ENCODE measurements around the gene PTPRO. TPM values are rescaled to one million over a fixed set of nuclear protein-coding genes. Genes with fewer than 3 reads are reported as not detected.

Gene PTPRO
- polyA plus RNA-seq (0.10 to 0.17 TPM (median 0.14 TPM) in 3 replicates), polyA minus RNA-seq (0.10 to 0.35 TPM in 2 of 3 replicates, not detected in the other)
- not detected for polyA plus RNA-seq (2011; ENCODE audit: low read depth)
- 0.04 and 0.15 TPM in 2 replicates for polyA plus RNA-seq (2011; cell fraction: cytosol; rRNA removed)
- 0.12 and 0.39 TPM in 2 replicates for polyA plus RNA-seq (2011; cell fraction: nucleus; rRNA removed)
- 0.06 and 0.13 TPM in 2 replicates for polyA plus RNA-seq (2012; ENCODE audit: low replicate concordance)
- polyA minus RNA-seq (2011; cell fraction: cytosol; rRNA and poly(A)+ RNA removed) = not detected
- polyA minus RNA-seq (2011; cell fraction: nucleus; rRNA and poly(A)+ RNA removed) = 0.21 and 0.62 TPM in 2 replicates

- Histone ChIP-seq H3K4me3 (ENCODE audit: control insufficient read depth in 2 of 3, extremely low read depth in 1 of 3, insufficient read depth in 2 of 3, low read depth in 1 of 3, low read length in 3 of 3) (peak within 1 kb of the TSS; percentile 29 to 47 (median 40)), H3K9me3 (ENCODE audit: control insufficient read depth, low read depth, low read length) (no peaks in the 10 kb centered on the region), H3K4me2 (ENCODE audit: control insufficient read depth, extremely low read depth, insufficient read depth, low read depth, low read length) (peak within 1 kb of the TSS; percentile 75), H2AFZ (ENCODE audit: control insufficient read depth, low read length) (peak within 1 kb of the TSS; percentile 3), H3K27ac (ENCODE audit: control insufficient read depth, insufficient read depth, low read length) (no peak within 1 kb of the TSS), H3K9ac (ENCODE audit: control insufficient read depth, extremely low read depth, insufficient read depth, low read length) (no peak within 1 kb of the TSS), H4K20me1 (ENCODE audit: control insufficient read depth, extremely low read depth, insufficient read depth, low read length) (no peaks in the 10 kb centered on the region), H3K4me1 (ENCODE audit: control insufficient read depth, extremely low read depth, insufficient read depth, low read length) (peaks cover 7% of the 10 kb centered on the region), H3K79me2 (ENCODE audit: control insufficient read depth, insufficient read depth, low read length) (no peaks in the 10 kb centered on the region), H3K27me3 (ENCODE audit: control insufficient read depth, extremely low read depth, insufficient read depth, low read length) (peaks cover 18% of the 10 kb centered on the region), H3K36me3 (ENCODE audit: control insufficient read depth in 2 of 2, extremely low read depth in 1 of 2, insufficient read depth in 2 of 2, low read length in 2 of 2) (no peaks in the 10 kb centered on the region), H3K9me1 (ENCODE audit: control insufficient read depth, extremely low read depth, insufficient read depth, low read length) (no peaks in the 10 kb centered on the region)
- no peak for TF ChIP-seq EZH2 (IDR thresholded peaks at IDR 0.05; ENCODE audit: low read length)
- TF ChIP-seq, protein P1, sequence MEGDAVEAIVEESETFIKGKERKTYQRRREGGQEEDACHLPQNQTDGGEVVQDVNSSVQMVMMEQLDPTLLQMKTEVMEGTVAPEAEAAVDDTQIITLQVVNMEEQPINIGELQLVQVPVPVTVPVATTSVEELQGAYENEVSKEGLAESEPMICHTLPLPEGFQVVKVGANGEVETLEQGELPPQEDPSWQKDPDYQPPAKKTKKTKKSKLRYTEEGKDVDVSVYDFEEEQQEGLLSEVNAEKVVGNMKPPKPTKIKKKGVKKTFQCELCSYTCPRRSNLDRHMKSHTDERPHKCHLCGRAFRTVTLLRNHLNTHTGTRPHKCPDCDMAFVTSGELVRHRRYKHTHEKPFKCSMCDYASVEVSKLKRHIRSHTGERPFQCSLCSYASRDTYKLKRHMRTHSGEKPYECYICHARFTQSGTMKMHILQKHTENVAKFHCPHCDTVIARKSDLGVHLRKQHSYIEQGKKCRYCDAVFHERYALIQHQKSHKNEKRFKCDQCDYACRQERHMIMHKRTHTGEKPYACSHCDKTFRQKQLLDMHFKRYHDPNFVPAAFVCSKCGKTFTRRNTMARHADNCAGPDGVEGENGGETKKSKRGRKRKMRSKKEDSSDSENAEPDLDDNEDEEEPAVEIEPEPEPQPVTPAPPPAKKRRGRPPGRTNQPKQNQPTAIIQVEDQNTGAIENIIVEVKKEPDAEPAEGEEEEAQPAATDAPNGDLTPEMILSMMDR (optimal IDR thresholded peaks at IDR 0.05 in 1 of 3, IDR thresholded peaks at IDR 0.05 in 1 of 3, conservative IDR thresholded peaks at IDR 0.05 in 1 of 3; ENCODE audit: extremely low read depth in 1 of 3, insufficient read depth in 2 of 3, low read length in 3 of 3) = peak in 1 of 3 experiments; percentile 22
- dilution Hi-C loops (cut with MboI; ENCODE audit: extremely low pct_ligation_motif_present, low sequenced_read_pairs) = no loop called here
- FAIRE-seq (no peak), DNase-seq (ENCODE audit: low read depth, low spot score) (no peak)
Observed at GRCh38 chr12:15322164-15323061, at the start of gene PTPRO. TSS of gene PTPRO (plus strand) at chr12:15322508.

GRCh38 chr12:15273896-15274295 is 48.4 kb upstream of the PTPRO start:
- Histone ChIP-seq H3K79me2 (ENCODE audit: control insufficient read depth, insufficient read depth, low read length) (no peaks in the 10 kb centered on the region), H4K20me1 (ENCODE audit: control insufficient read depth, extremely low read depth, insufficient read depth, low read length) (no peaks in the 10 kb centered on the region), H3K4me1 (ENCODE audit: control insufficient read depth, extremely low read depth, insufficient read depth, low read length) (peaks cover 42% of the 10 kb centered on the region), H3K27ac (ENCODE audit: control insufficient read depth, insufficient read depth, low read length) (peak overlapping the region; percentile 65), H3K9ac (ENCODE audit: control insufficient read depth, extremely low read depth, insufficient read depth, low read length) (no peak overlapping the region), H2AFZ (ENCODE audit: control insufficient read depth, low read length) (no peak overlapping the region), H3K9me3 (ENCODE audit: control insufficient read depth, low read depth, low read length) (no peaks in the 10 kb centered on the region), H3K36me3 (ENCODE audit: control insufficient read depth in 2 of 2, extremely low read depth in 1 of 2, insufficient read depth in 2 of 2, low read length in 2 of 2) (no peaks in the 10 kb centered on the region), H3K4me2 (ENCODE audit: control insufficient read depth, extremely low read depth, insufficient read depth, low read depth, low read length) (peak overlapping the region; percentile 65), H3K27me3 (ENCODE audit: control insufficient read depth, extremely low read depth, insufficient read depth, low read length) (no peaks in the 10 kb centered on the region), H3K9me1 (ENCODE audit: control insufficient read depth, extremely low read depth, insufficient read depth, low read length) (no peaks in the 10 kb centered on the region), H3K4me3 (ENCODE audit: control insufficient read depth in 2 of 3, extremely low read depth in 1 of 3, insufficient read depth in 2 of 3, low read depth in 1 of 3, low read length in 3 of 3) (no peak overlapping the region)
- dilution Hi-C loops (cut with MboI; ENCODE audit: extremely low pct_ligation_motif_present, low sequenced_read_pairs) = no loop called here
- DNase-seq (ENCODE audit: low read depth, low spot score) (no peak), FAIRE-seq (no peak)
- TF ChIP-seq, protein P1 (optimal IDR thresholded peaks at IDR 0.05 in 1 of 3, IDR thresholded peaks at IDR 0.05 in 1 of 3, conservative IDR thresholded peaks at IDR 0.05 in 1 of 3; ENCODE audit: extremely low read depth in 1 of 3, insufficient read depth in 2 of 3, low read length in 3 of 3) = no peak
- TF ChIP-seq EZH2 (IDR thresholded peaks at IDR 0.05; ENCODE audit: low read length) = no peak

Measured in keratinocyte (primary cell).